ENCODE data around the gene CACNA1I.

- TF ChIP-seq CTCF (IDR thresholded peaks at IDR 0.05) (no peak), POLR2AphosphoS5 (IDR thresholded peaks at IDR 0.05) (no peak)
These were observed 32.6 kb upstream of the CACNA1I start for GRCh38 chr22:39537975-39538374.

Measured in sigmoid colon (tissue), 4 donors.